Measurements from ENCODE around the gene CUL1.

DNA sequence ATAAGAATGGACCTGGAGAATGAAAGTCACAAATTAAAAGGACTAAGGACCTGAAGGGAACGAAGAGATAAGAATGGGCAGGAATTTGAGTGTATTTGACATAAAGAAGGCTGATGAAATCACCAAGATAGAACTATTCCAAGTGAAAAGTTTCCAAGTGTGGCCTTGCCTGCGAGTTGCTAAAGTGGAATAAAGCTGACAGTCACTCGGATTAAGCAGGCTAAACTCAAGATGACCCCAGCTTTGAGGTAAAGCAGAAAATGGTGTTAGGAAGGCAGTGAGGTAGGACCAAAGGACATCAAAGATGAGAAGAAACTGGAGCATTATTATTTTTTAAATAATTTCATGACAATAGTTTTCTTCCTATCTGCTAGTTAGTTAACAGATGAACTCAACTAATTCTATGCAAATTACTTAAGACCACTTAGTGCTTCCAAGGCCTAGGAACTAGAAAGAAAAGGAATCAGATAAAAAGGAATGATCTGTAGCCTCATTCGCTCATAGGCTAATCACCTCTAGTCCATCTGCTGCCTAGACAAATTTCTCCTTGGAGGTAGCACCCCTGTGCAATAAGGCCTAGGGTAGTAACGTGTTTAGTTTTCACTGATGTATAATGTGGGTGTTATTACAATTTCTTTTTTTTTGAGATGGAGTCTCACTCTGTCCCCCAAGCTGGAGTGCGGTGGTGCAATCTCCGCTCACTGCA is 150.8 kb downstream of the CUL1 start:
- TF ChIP-seq BHLHE40 (IDR thresholded peaks at IDR 0.05; ENCODE audit: borderline replicate concordance) (no peak), TARDBP (IDR thresholded peaks at IDR 0.05) (no peak), HDGF (IDR thresholded peaks at IDR 0.05; ENCODE audit: borderline replicate concordance) (no peak), FOXA1 (IDR thresholded peaks at IDR 0.05) (no peak), ARNT (IDR thresholded peaks at IDR 0.05) (no peak), FOXM1 (IDR thresholded peaks at IDR 0.05; ENCODE audit: borderline replicate concordance) (no peak), SP1 (IDR thresholded peaks at IDR 0.05) (no peak), L3MBTL2 (conservative IDR thresholded peaks at IDR 0.05) (no peak), FOXK2 (IDR thresholded peaks at IDR 0.05) (no peak)
- TF ChIP-seq, protein P1, sequence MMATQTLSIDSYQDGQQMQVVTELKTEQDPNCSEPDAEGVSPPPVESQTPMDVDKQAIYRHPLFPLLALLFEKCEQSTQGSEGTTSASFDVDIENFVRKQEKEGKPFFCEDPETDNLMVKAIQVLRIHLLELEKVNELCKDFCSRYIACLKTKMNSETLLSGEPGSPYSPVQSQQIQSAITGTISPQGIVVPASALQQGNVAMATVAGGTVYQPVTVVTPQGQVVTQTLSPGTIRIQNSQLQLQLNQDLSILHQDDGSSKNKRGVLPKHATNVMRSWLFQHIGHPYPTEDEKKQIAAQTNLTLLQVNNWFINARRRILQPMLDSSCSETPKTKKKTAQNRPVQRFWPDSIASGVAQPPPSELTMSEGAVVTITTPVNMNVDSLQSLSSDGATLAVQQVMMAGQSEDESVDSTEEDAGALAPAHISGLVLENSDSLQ (IDR thresholded peaks at IDR 0.05): no peak

Measured in HEK293T (cell line).